Activated naive CD4-positive, alpha-beta T cell treated with anti-CD3 and anti-CD28 coated beads, Interleukin-2, amount 10 ng/mL, durations not matched to agents 7 days and 5 days (primary cell): Measurements from ENCODE around the gene ARRDC1.

Experiments used
- CTCF ChIA-PET: fragments of 350-600 bp; sonication (Branson Sonifier 250); formaldehyde crosslinking; loops from one replicate; lab custom pipeline; 2021; ENCODE audit warnings: antibody characterized with exemption; lab: Charles Lee
- DNase-seq: peaks from one replicate; pipeline ENCODE4 v3.0.0-alpha.2; 2020
- H3K27ac Mint-ChIP-seq: one replicate; pipeline ENCODE4 v1.8.0; 2021; ENCODE audit warnings: mild to moderate bottlenecking, moderate library complexity, mixed read lengths
- H3K27me3 Mint-ChIP-seq: one replicate; pipeline ENCODE4 v1.8.0; 2021; ENCODE audit warnings: mild to moderate bottlenecking, mixed read lengths
- H3K36me3 Mint-ChIP-seq: one replicate; pipeline ENCODE4 v1.8.0; 2021; ENCODE audit warnings: mixed read lengths
- H3K4me1 Mint-ChIP-seq: one replicate; pipeline ENCODE4 v1.8.0; 2021; ENCODE audit warnings: mixed read lengths
- H3K4me3 Mint-ChIP-seq: one replicate; pipeline ENCODE4 v1.8.0; 2021; ENCODE audit warnings: mild to moderate bottlenecking, moderate library complexity, mixed read lengths
- H3K9me3 Mint-ChIP-seq: one replicate; pipeline ENCODE4 v1.8.0; 2021; ENCODE audit warnings: mixed read lengths

ARRDC1 gene

GRCh38 chr9:137611623-137612609 lies 6.4 kb downstream of the ARRDC1 start:
- CTCF ChIA-PET, result no interaction called here
- Mint-ChIP-seq H3K27ac (peak overlapping the region; percentile 77), H3K36me3 (peaks cover 4% of the 10 kb centered on the region), H3K4me1 (peaks cover 33% of the 10 kb centered on the region), H3K9me3 (no peaks in the 10 kb centered on the region), H3K4me3 (no peak overlapping the region), H3K27me3 (no peaks in the 10 kb centered on the region)
- peak; percentile 43 for DNase-seq

GRCh38 chr9:137612741-137613142 lies 7.3 kb downstream of the ARRDC1 start:
- Mint-ChIP-seq H3K27ac (peak overlapping the region; percentile 11), H3K27me3 (no peaks in the 10 kb centered on the region)

GRCh38 chr9:137613259-137613658 lies 7.8 kb downstream of the ARRDC1 start:
- H3K4me1 Mint-ChIP-seq, result peaks cover 37% of the 10 kb centered on the region
- peaks cover 5% of the 10 kb centered on the region for H3K36me3 Mint-ChIP-seq
- CTCF ChIA-PET, result no interaction called here
- H3K27me3 Mint-ChIP-seq, result no peaks in the 10 kb centered on the region
- DNase-seq, result no peak
- no peak overlapping the region for H3K27ac Mint-ChIP-seq
- H3K4me3 Mint-ChIP-seq, result no peak overlapping the region
- no peaks in the 10 kb centered on the region for H3K9me3 Mint-ChIP-seq

More at GRCh38 chr9:137612741-137613142, 7.3 kb downstream of the ARRDC1 start:
- H3K4me1 Mint-ChIP-seq, result peaks cover 32% of the 10 kb centered on the region
- no peak for DNase-seq
- CTCF ChIA-PET, result no interaction called here
- H3K9me3 Mint-ChIP-seq, result no peaks in the 10 kb centered on the region
- H3K4me3 Mint-ChIP-seq, result no peak overlapping the region
- peaks cover 2% of the 10 kb centered on the region for H3K36me3 Mint-ChIP-seq

GRCh38 chr9:137613738-137614523 lies 8.4 kb downstream of the ARRDC1 start:
- Mint-ChIP-seq H3K36me3 (peaks cover 3% of the 10 kb centered on the region), H3K27me3 (no peaks in the 10 kb centered on the region), H3K4me1 (peaks cover 34% of the 10 kb centered on the region), H3K9me3 (no peaks in the 10 kb centered on the region), H3K4me3 (no peak overlapping the region), H3K27ac (no peak overlapping the region)
- CTCF ChIA-PET, result no interaction called here
- DNase-seq, result no peak

GRCh38 chr9:137614631-137615386 lies 9.3 kb downstream of the ARRDC1 start:
- H3K27ac Mint-ChIP-seq, result no peak overlapping the region
- CTCF ChIA-PET, result no interaction called here
- H3K36me3 Mint-ChIP-seq, result peaks cover 7% of the 10 kb centered on the region
- H3K4me3 Mint-ChIP-seq, result no peak overlapping the region
- no peaks in the 10 kb centered on the region for H3K27me3 Mint-ChIP-seq
- H3K4me1 Mint-ChIP-seq, result peaks cover 36% of the 10 kb centered on the region
- no peaks in the 10 kb centered on the region for H3K9me3 Mint-ChIP-seq
- DNase-seq, result no peak

- Mint-ChIP-seq H3K4me1 (peaks cover 41% of the 10 kb centered on the region), H3K27ac (no peak overlapping the region), H3K9me3 (no peaks in the 10 kb centered on the region), H3K27me3 (no peaks in the 10 kb centered on the region), H3K4me3 (no peak overlapping the region), H3K36me3 (peaks cover 9% of the 10 kb centered on the region)
- no peak for DNase-seq
- CTCF ChIA-PET, result no interaction called here
These were observed 9.9 kb downstream of the ARRDC1 start for GRCh38 chr9:137615387-137615871.

GRCh38 chr9:137618105-137619067 lies 12.9 kb downstream of the ARRDC1 start, which contains the start of gene EHMT1:
TSS of gene EHMT1 (plus strand) at chr9:137619005. CDS start at chr9:137619029, 24 bp downstream.
- peaks cover 42% of the 10 kb centered on the region for H3K4me1 Mint-ChIP-seq
- peak within 1 kb of the TSS; percentile 84 for H3K4me3 Mint-ChIP-seq
- H3K9me3 Mint-ChIP-seq, result no peaks in the 10 kb centered on the region
- H3K27me3 Mint-ChIP-seq, result no peaks in the 10 kb centered on the region
- CTCF ChIA-PET, result no interaction called here
- H3K36me3 Mint-ChIP-seq, result peaks cover 19% of the 10 kb centered on the region
- peak within 1 kb of the TSS; percentile 92 for H3K27ac Mint-ChIP-seq
- DNase-seq, result peak; percentile 87

- peak; percentile 56 for DNase-seq
- CTCF ChIA-PET, result interaction anchor here (1.2 kb wide), 1 partner anchor 54 kb away, joined by 3 read pairs; no protein-coding TSS in a partner anchor
- peaks cover 23% of the 10 kb centered on the region for H3K36me3 Mint-ChIP-seq
These were observed 14.0 kb downstream of the ARRDC1 start for GRCh38 chr9:137619240-137620047.

GRCh38 chr9:137620048-137620405 lies 14.5 kb downstream of the ARRDC1 start:
- Mint-ChIP-seq H3K9me3 (no peaks in the 10 kb centered on the region), H3K4me3 (peak overlapping the region; percentile 80), H3K27me3 (no peaks in the 10 kb centered on the region), H3K27ac (peak overlapping the region; percentile 92), H3K36me3 (peaks cover 23% of the 10 kb centered on the region), H3K4me1 (peaks cover 51% of the 10 kb centered on the region)
- no peak for DNase-seq
- CTCF ChIA-PET, result interaction anchor here (1.2 kb wide), 1 partner anchor 53 kb away, joined by 3 read pairs; no protein-coding TSS in a partner anchor

More at GRCh38 chr9:137619240-137620047, 14.0 kb downstream of the ARRDC1 start:
- peak overlapping the region; percentile 92 for H3K27ac Mint-ChIP-seq
- H3K4me1 Mint-ChIP-seq, result peaks cover 48% of the 10 kb centered on the region
- H3K27me3 Mint-ChIP-seq, result no peaks in the 10 kb centered on the region
- peak overlapping the region; percentile 80 for H3K4me3 Mint-ChIP-seq
- H3K9me3 Mint-ChIP-seq, result no peaks in the 10 kb centered on the region

GRCh38 chr9:137620581-137620980 lies 15.1 kb downstream of the ARRDC1 start:
- CTCF ChIA-PET, result interaction anchor here (0.6 to 1.2 kb wide), 2 partner anchors 41 to 52 kb away, joined by 3 read pairs; no protein-coding TSS in a partner anchor
- Mint-ChIP-seq H3K9me3 (no peaks in the 10 kb centered on the region), H3K4me1 (peaks cover 56% of the 10 kb centered on the region), H3K27ac (peak overlapping the region; percentile 3), H3K27me3 (no peaks in the 10 kb centered on the region), H3K4me3 (peak overlapping the region; percentile 14), H3K36me3 (peaks cover 29% of the 10 kb centered on the region)
- DNase-seq, result no peak

GRCh38 chr9:137621131-137621757 lies 15.8 kb downstream of the ARRDC1 start:
- Mint-ChIP-seq H3K27ac (peak overlapping the region; percentile 45), H3K27me3 (no peaks in the 10 kb centered on the region), H3K4me3 (peak overlapping the region; percentile 35), H3K9me3 (no peaks in the 10 kb centered on the region), H3K36me3 (peaks cover 29% of the 10 kb centered on the region), H3K4me1 (peaks cover 58% of the 10 kb centered on the region)
- CTCF ChIA-PET, result interaction anchor here (0.6 to 1.2 kb wide), 3 partner anchors 23 to 52 kb away, joined by 3 to 6 read pairs (median 3); no protein-coding TSS in a partner anchor
- no peak for DNase-seq
